ENCODE results near the gene BABAM2.

BABAM2 gene

GRCh38 chr2:27897717-27898116, 7.2 kb downstream of the BABAM2 start:
- H2AFZ ChIP-seq (ENCODE audit: low read depth, low read length), result no peak overlapping the region
- H3K4me3 ChIP-seq (ENCODE audit: low read depth in 1 of 2, low read length in 2 of 2), result no peak overlapping the region
- peaks cover 41% of the 10 kb centered on the region for H3K36me3 ChIP-seq (ENCODE audit: insufficient read depth, low read length)
- peaks cover 11% of the 10 kb centered on the region for H3K4me1 ChIP-seq (ENCODE audit: insufficient read depth, low read length)
- H3K79me2 ChIP-seq (ENCODE audit: insufficient read depth, low read length), result peaks cover 18% of the 10 kb centered on the region
- H3K4me2 ChIP-seq (ENCODE audit: insufficient read depth, low read length), result no peak overlapping the region
- H4K20me1 ChIP-seq (ENCODE audit: insufficient read depth, low read length), result peaks cover 6% of the 10 kb centered on the region
- H3K27ac ChIP-seq (ENCODE audit: low read length), result no peak overlapping the region
- ATAC-seq (ENCODE audit: insufficient read depth, low read depth) (no peak; the same call in 2 of the 3 replicates), DNase-seq (no peak)
- TF ChIP-seq CTCF (IDR thresholded peaks at IDR 0.05; ENCODE audit: borderline replicate concordance, extremely low read depth, low read length, poor library complexity, severe bottlenecking) (no peak), EZH2 (IDR thresholded peaks at IDR 0.05; ENCODE audit: borderline replicate concordance, low read depth, low read length, severe bottlenecking) (no peak)
- H3K27me3 ChIP-seq (ENCODE audit: insufficient read depth, low read length, poor library complexity), result no peaks in the 10 kb centered on the region
- H3K9ac ChIP-seq (ENCODE audit: low read depth, low read length), result no peak overlapping the region
- no peaks in the 10 kb centered on the region for H3K9me3 ChIP-seq (ENCODE audit: insufficient read depth, low read length, severe bottlenecking)

GRCh38 chr2:27901234-27901633, 10.7 kb downstream of the BABAM2 start:
- no peak for ATAC-seq (ENCODE audit: insufficient read depth, low read depth)
- peaks cover 26% of the 10 kb centered on the region for H3K36me3 ChIP-seq (ENCODE audit: insufficient read depth, low read length)

GRCh38 chr2:27902098-27902497, 11.6 kb downstream of the BABAM2 start:
- H3K79me2 ChIP-seq (ENCODE audit: insufficient read depth, low read length), result peaks cover 12% of the 10 kb centered on the region
- H3K4me3 ChIP-seq (ENCODE audit: low read depth in 1 of 2, low read length in 2 of 2), result no peak overlapping the region
- TF ChIP-seq CTCF (IDR thresholded peaks at IDR 0.05; ENCODE audit: borderline replicate concordance, extremely low read depth, low read length, poor library complexity, severe bottlenecking), result no peak
- TF ChIP-seq EZH2 (IDR thresholded peaks at IDR 0.05; ENCODE audit: borderline replicate concordance, low read depth, low read length, severe bottlenecking), result no peak
- no peak overlapping the region for H3K4me2 ChIP-seq (ENCODE audit: insufficient read depth, low read length)
- no peak for ATAC-seq (ENCODE audit: insufficient read depth, low read depth)
- H3K9me3 ChIP-seq (ENCODE audit: insufficient read depth, low read length, severe bottlenecking), result no peaks in the 10 kb centered on the region
- no peak overlapping the region for H2AFZ ChIP-seq (ENCODE audit: low read depth, low read length)
- H3K27me3 ChIP-seq (ENCODE audit: insufficient read depth, low read length, poor library complexity), result no peaks in the 10 kb centered on the region
- H4K20me1 ChIP-seq (ENCODE audit: insufficient read depth, low read length), result no peaks in the 10 kb centered on the region
- no peak overlapping the region for H3K27ac ChIP-seq (ENCODE audit: low read length)
- DNase-seq, result no peak
- no peak overlapping the region for H3K9ac ChIP-seq (ENCODE audit: low read depth, low read length)
- H3K4me1 ChIP-seq (ENCODE audit: insufficient read depth, low read length), result no peaks in the 10 kb centered on the region
- H3K36me3 ChIP-seq (ENCODE audit: insufficient read depth, low read length), result peaks cover 18% of the 10 kb centered on the region; the same call in 1 of the 2 replicates

More at GRCh38 chr2:27901234-27901633, 10.7 kb downstream of the BABAM2 start:
- no peak for DNase-seq
- Histone ChIP-seq H3K4me2 (ENCODE audit: insufficient read depth, low read length) (no peak overlapping the region), H3K9ac (ENCODE audit: low read depth, low read length) (no peak overlapping the region), H3K27me3 (ENCODE audit: insufficient read depth, low read length, poor library complexity) (no peaks in the 10 kb centered on the region), H3K27ac (ENCODE audit: low read length) (no peak overlapping the region), H3K4me1 (ENCODE audit: insufficient read depth, low read length) (peaks cover 4% of the 10 kb centered on the region; the same call in 1 of the 2 replicates), H3K9me3 (ENCODE audit: insufficient read depth, low read length, severe bottlenecking) (no peaks in the 10 kb centered on the region), H4K20me1 (ENCODE audit: insufficient read depth, low read length) (peaks cover 6% of the 10 kb centered on the region), H3K79me2 (ENCODE audit: insufficient read depth, low read length) (peaks cover 17% of the 10 kb centered on the region), H2AFZ (ENCODE audit: low read depth, low read length) (no peak overlapping the region), H3K4me3 (ENCODE audit: low read depth in 1 of 2, low read length in 2 of 2) (no peak overlapping the region)
- TF ChIP-seq EZH2 (IDR thresholded peaks at IDR 0.05; ENCODE audit: borderline replicate concordance, low read depth, low read length, severe bottlenecking) (no peak), CTCF (IDR thresholded peaks at IDR 0.05; ENCODE audit: borderline replicate concordance, extremely low read depth, low read length, poor library complexity, severe bottlenecking) (no peak)

GRCh38 chr2:27903018-27903417, 12.5 kb downstream of the BABAM2 start:
- H3K27me3 ChIP-seq (ENCODE audit: insufficient read depth, low read length, poor library complexity), result no peaks in the 10 kb centered on the region
- H3K36me3 ChIP-seq (ENCODE audit: insufficient read depth, low read length), result peaks cover 20% of the 10 kb centered on the region; the same call in 1 of the 2 replicates
- no peak for ATAC-seq (ENCODE audit: insufficient read depth, low read depth)
- no peaks in the 10 kb centered on the region for H3K9me3 ChIP-seq (ENCODE audit: insufficient read depth, low read length, severe bottlenecking)
- H4K20me1 ChIP-seq (ENCODE audit: insufficient read depth, low read length), result no peaks in the 10 kb centered on the region
- no peak overlapping the region for H3K4me3 ChIP-seq (ENCODE audit: low read depth in 1 of 2, low read length in 2 of 2)
- H3K9ac ChIP-seq (ENCODE audit: low read depth, low read length), result no peak overlapping the region
- H3K4me1 ChIP-seq (ENCODE audit: insufficient read depth, low read length), result no peaks in the 10 kb centered on the region
- H3K27ac ChIP-seq (ENCODE audit: low read length), result no peak overlapping the region
- H3K4me2 ChIP-seq (ENCODE audit: insufficient read depth, low read length), result no peak overlapping the region
- TF ChIP-seq EZH2 (IDR thresholded peaks at IDR 0.05; ENCODE audit: borderline replicate concordance, low read depth, low read length, severe bottlenecking), result no peak
- no peak for TF ChIP-seq CTCF (IDR thresholded peaks at IDR 0.05; ENCODE audit: borderline replicate concordance, extremely low read depth, low read length, poor library complexity, severe bottlenecking)
- DNase-seq, result no peak
- H2AFZ ChIP-seq (ENCODE audit: low read depth, low read length), result no peak overlapping the region
- H3K79me2 ChIP-seq (ENCODE audit: insufficient read depth, low read length), result peaks cover 18% of the 10 kb centered on the region

All from DND-41 (cell line).